K562 (cell line): ENCODE measurements around the gene ALG5. TPM values are rescaled to one million over a fixed set of nuclear protein-coding genes. Genes with fewer than 3 reads are reported as not detected.

Source experiments
- ATAC-seq: fragments of 200-7000 bp; cut with Tn5 transposase; 3 replicates; pipeline ENCODE4 v1.9.1; 2020; ENCODE audit warnings: moderate library complexity
- BruUV-seq: library from RNA; stranded (reverse); fragments of 400-500 nt; replicated peaks from 2 replicates; lab custom pipeline; 2021; lab: Mats Ljungman, UMichigan
- CTCF ChIA-PET: fragments of 300-600 bp; formaldehyde crosslinking; extraction: SDS; loops from one replicate; lab custom pipeline; 2021; ENCODE audit warnings: low intra/inter-chr PET ratio; lab: Yijun Ruan, JAX
- POLR2A ChIA-PET: fragments of 300-600, 350-650 bp; sonication (Branson Sonifier 250); formaldehyde crosslinking; extraction: SDS; loops from one replicate; lab custom pipeline; 2021; ENCODE audit warnings: antibody characterized with exemption, inconsistent platforms; lab: Yijun Ruan, JAX
- DNase-seq, 4 experiments: peaks; one replicate each; pipeline versions ENCODE4 v3.0.0 to v3.0.0-alpha.2; 2011 to 2018; ENCODE audit warnings: low spot score in 3 of 4, mixed read lengths in 3 of 4; ENCODE audit errors: extremely low read depth in 1 of 4
- FAIRE-seq: peaks from 2 replicates; lab custom pipeline; 2011; peaks lifted over from hg19 to GRCh38; lab: Jason Lieb, UNC
- H2AFZ ChIP-seq: 2 replicates; pipeline ENCODE4 v1.6.0; 2011; ENCODE audit warnings: low read depth, low read length, control low read depth, inconsistent platforms
- H3K27ac ChIP-seq: fragments of 200-600 bp; 3 replicates; pipeline ENCODE4 v1.8.0; 2011; ENCODE audit warnings: low read depth, mild to moderate bottlenecking, control low read depth, inconsistent platforms, low read length, moderate library complexity, mixed read lengths; ENCODE audit errors: extremely low read depth
- H3K27me3 ChIP-seq, 2 experiments: fragments of 300-600 bp in 1 of 2; 2 replicates in 1 of 2; 3 replicates in 1 of 2; pipeline versions ENCODE4 v1.6.0 to v1.8.0; 2011; ENCODE audit warnings: inconsistent platforms in 2 of 2, low read length in 2 of 2, mild to moderate bottlenecking in 1 of 2, mixed read lengths in 1 of 2, moderate library complexity in 1 of 2; ENCODE audit not compliant: control insufficient read depth in 2 of 2, insufficient read depth in 2 of 2
- H3K36me3 ChIP-seq: fragments of 300-600 bp; 3 replicates; pipeline ENCODE4 v1.8.0; 2011; ENCODE audit warnings: mild to moderate bottlenecking, low read length, inconsistent platforms; ENCODE audit not compliant: control insufficient read depth, insufficient read depth
- H3K4me1 ChIP-seq, 2 experiments: fragments of 200-600 bp in 1 of 2; replicated peaks in 1 of 2; 2 replicates in 1 of 2; 3 replicates in 1 of 2; pipeline versions ENCODE4 v1.5.1 to v1.8.0; 2011; ENCODE audit warnings: inconsistent platforms in 2 of 2, low read length in 2 of 2, mild to moderate bottlenecking in 1 of 2, mixed read lengths in 1 of 2, moderate library complexity in 1 of 2; ENCODE audit not compliant: control insufficient read depth in 2 of 2, insufficient read depth in 2 of 2
- H3K4me2 ChIP-seq: 2 replicates; pipeline ENCODE4 v1.6.1; 2011; ENCODE audit warnings: low read length, control low read depth, inconsistent platforms, mixed read lengths; ENCODE audit not compliant: insufficient read depth
- H3K4me3 ChIP-seq: fragments of 200-600 bp; sonication (generic), shearing (Covaris generic); 2 replicates; pipeline ENCODE4 v1.5.1; 2016; ENCODE audit warnings: control low read depth, inconsistent platforms
- H3K79me2 ChIP-seq: fragments of 200-600 bp; 3 replicates; pipeline ENCODE4 v1.8.0; 2011; ENCODE audit warnings: low read length, inconsistent platforms; ENCODE audit not compliant: control insufficient read depth, insufficient read depth
- H3K9ac ChIP-seq, 2 experiments: 2 replicates each; pipeline versions ENCODE4 v1.6.0 to v1.6.1; 2011; ENCODE audit warnings: low read depth in 2 of 2, low read length in 2 of 2, control low read depth in 1 of 2, inconsistent platforms in 1 of 2, mild to moderate bottlenecking in 1 of 2, mixed read lengths in 1 of 2; ENCODE audit not compliant: insufficient read depth in 1 of 2
- H3K9me1 ChIP-seq: one replicate; pipeline ENCODE4 v1.6.0; 2011; ENCODE audit warnings: inconsistent platforms, mild to moderate bottlenecking, low read length, moderate library complexity; ENCODE audit not compliant: control insufficient read depth, insufficient read depth
- H3K9me3 ChIP-seq: replicated peaks from 2 replicates; pipeline ENCODE4 v1.5.1; 2011; ENCODE audit warnings: low read depth, low read length, inconsistent platforms; ENCODE audit not compliant: control insufficient read depth, insufficient read depth
- H4K20me1 ChIP-seq: replicated peaks from 2 replicates; pipeline ENCODE4 v1.6.1; 2011; ENCODE audit warnings: low read length, inconsistent platforms, mixed read lengths; ENCODE audit not compliant: control insufficient read depth, insufficient read depth
- CBX1 ChIP-seq: sonication (generic); IDR thresholded peaks from 2 replicates; pipeline ENCODE4 v1.6.1; 2016; ENCODE audit warnings: antibody characterized with exemption, low read depth, mild to moderate bottlenecking
- CTCF ChIP-seq, 3 experiments: IDR thresholded peaks in 2 of 3; conservative IDR thresholded peaks in 1 of 3; 2 replicates each; pipeline ENCODE4 v1.5.1; 2011 to 2012; ENCODE audit warnings: low read length in 3 of 3, mild to moderate bottlenecking in 3 of 3, control low read depth in 2 of 3, improper control_type of control experiment in 1 of 3, inconsistent platforms in 1 of 3, low read depth in 1 of 3, mixed read lengths in 1 of 3, moderate library complexity in 1 of 3; ENCODE audit not compliant: insufficient read depth in 2 of 3
- GATA2 ChIP-seq: sonication (generic); formaldehyde crosslinking; IDR thresholded peaks from 2 replicates; pipeline ENCODE4 v1.4.0; 2020; ENCODE audit warnings: mild to moderate bottlenecking, missing genetic modification reagents
- REST ChIP-seq, 2 experiments: fragments of 450-650 bp; formaldehyde crosslinking in 1 of 2; IDR thresholded peaks; 2 replicates each; pipeline versions ENCODE4 v1.4.0 to v1.6.1; 2014 to 2020; ENCODE audit warnings: mild to moderate bottlenecking in 2 of 2, borderline replicate concordance in 1 of 2, low read depth in 1 of 2
- ZBTB12 ChIP-seq: fragments of 250-450 bp; sonication (Bioruptor Pico); IDR thresholded peaks from 2 replicates; pipeline ENCODE4 v1.4.0; 2020
- ZNF239 ChIP-seq: fragments of 250-450 bp; sonication (Bioruptor Pico); IDR thresholded peaks from 2 replicates; pipeline ENCODE4 v1.4.0; 2020; ENCODE audit warnings: mild to moderate bottlenecking
- ZNF586 ChIP-seq: fragments of 450-650 bp; formaldehyde crosslinking; conservative IDR thresholded peaks from 2 replicates; pipeline ENCODE4 v1.4.0; 2020; ENCODE audit warnings: mild to moderate bottlenecking, moderate library complexity
- whole genome bisulfite sequencing: fragments of 100-300 bp; shearing (Covaris generic); methylation state at CpG from one replicate; pipeline ENCODE4 v1.1.6; 2016; ENCODE audit warnings: low coverage, mixed read lengths; ENCODE audit not compliant: insufficient coverage; ENCODE audit errors: missing lambda C conversion rate; 5-methylcytosine and 5-hydroxymethylcytosine counted together
- in situ Hi-C: fragments of 300-500 bp; cut with MboI; formaldehyde crosslinking; loops from 4 replicates; pipeline ENCODE4 v1.15.0; 2018; ENCODE audit warnings: inconsistent platforms, mixed read lengths
- intact Hi-C: fragments of 100-400 bp; cut with micrococcal nuclease; formaldehyde crosslinking; loops from 2 replicates; pipeline ENCODE4 v1.14.2; 2022
- polyA plus RNA-seq, 8 experiments: library from polyadenylated mRNA; depleted of rRNA in 4 of 8; stranded (reverse) in 5 of 8; unstranded in 3 of 8; fragments of >200 nt; fragmentation: Nextera tagmentation in 2 of 8; fragmentation: Illumina TruSeq in 1 of 8; extraction: Ambion mirVana in 2 of 8; extraction: Trizol in 1 of 8; gene quantifications; 2 replicates each; pipeline versions ENCODE4 v1.2.1 to v1.2.3, GENCODE V29; 2011 to 2014; ENCODE audit warnings: inconsistent platforms in 1 of 8, missing spikeins in 1 of 8
- total RNA-seq, 7 experiments: library from RNA; depleted of rRNA in 6 of 7; stranded (reverse); fragments of >200 nt in 6 of 7; fragmentation: Illumina TruSeq in 2 of 7; extraction: Trizol in 2 of 7; gene quantifications; 2 replicates each; pipeline versions ENCODE4 v1.2.1 to v1.2.3, GENCODE V29; 2011 to 2021; ENCODE audit warnings: low replicate concordance in 1 of 7

Gene ALG5
- total and polyA plus RNA-seq, 9 of the 15 experiments (the other 6 are each of a cell fraction or from before 2014, with no cell fraction given) = 33.6 to 80.5 (median 48.2) TPM

GRCh38 chr13:36981156-36981743 lies 17.9 kb downstream of the ALG5 start:
- Histone ChIP-seq H3K9ac (no peak overlapping the region), H2AFZ (no peak overlapping the region), H3K79me2 (no peaks in the 10 kb centered on the region), H3K4me3 (no peak overlapping the region), H3K27ac (no peak overlapping the region), H3K9me3 (no peaks in the 10 kb centered on the region), H3K4me1 (no peaks in the 10 kb centered on the region), H3K4me2 (no peak overlapping the region), H3K27me3 (no peaks in the 10 kb centered on the region), H4K20me1 (no peaks in the 10 kb centered on the region), H3K36me3 (peaks cover 60% of the 10 kb centered on the region; the same call in 2 of the 3 replicates), H3K9me1 (no peaks in the 10 kb centered on the region)
- WGBS = 48% methylated on average over 6 of the region's 6 CpGs
- BruUV-seq = no TSS peak
- CTCF ChIA-PET = interaction anchor here (0.9 to 1.1 kb wide), 2 partner anchors 123 to 133 kb away, joined by 4 to 5 read pairs; no protein-coding TSS in a partner anchor
- in situ Hi-C loops = loop anchor here (10.0 kb wide), 1 partner anchor 126 kb away; no protein-coding TSS in a partner anchor
- intact Hi-C loops = loop anchor here (5.0 kb wide), 1 partner anchor 124 kb away; no protein-coding TSS in a partner anchor
- peak; percentile 45; the same call in 1 of the 3 replicates for ATAC-seq
- DNase-seq = peak; percentile 9 to 16 (median 13)
- FAIRE-seq = peak; percentile 68
- POLR2A ChIA-PET = interaction anchor here (1.0 to 1.3 kb wide), 3 partner anchors 10 to 17 kb away, joined by 3 to 5 read pairs (median 4); no protein-coding TSS in a partner anchor
- no peak for TF ChIP-seq ZNF586 (CRISPR knock-in tag)
- peak in 1 of 3 experiments; percentile 46; a peak in 2 of 6 replicates for TF ChIP-seq CTCF (IDR thresholded peaks at IDR 0.05 in 2 of 3, conservative IDR thresholded peaks at IDR 0.05 in 1 of 3; ENCODE audit: insufficient read depth in 2 of 3, low read depth in 1 of 3, low read length in 3 of 3)
- no peak for TF ChIP-seq ZNF239 (CRISPR knock-in tag)
- no peak for TF ChIP-seq GATA2 (CRISPR knock-in tag)
- peak; percentile 5; the same call in 1 of the 2 replicates for TF ChIP-seq REST (IDR thresholded peaks at IDR 0.05; ENCODE audit: borderline replicate concordance)
- no peak for TF ChIP-seq REST (CRISPR knock-in tag; IDR thresholded peaks at IDR 0.05; ENCODE audit: low read depth)
- no peak for TF ChIP-seq CBX1
- no peak for TF ChIP-seq ZBTB12 (CRISPR knock-in tag)
